HEK293T (cell line): ENCODE results near the gene KCNIP1.

Experiments used
- ELF4 ChIP-seq: fragments of 450-650 bp; IDR thresholded peaks from 2 replicates; pipeline ENCODE4 v1.6.1; 2017; ENCODE audit warnings: antibody characterized with exemption
- FOXK2 ChIP-seq: fragments of 450-650 bp; IDR thresholded peaks from 2 replicates; pipeline ENCODE4 v1.6.1; 2016; ENCODE audit warnings: mild to moderate bottlenecking
- FOXM1 ChIP-seq: fragments of 450-650 bp; IDR thresholded peaks from 2 replicates; pipeline ENCODE4 v1.6.1; 2017; ENCODE audit warnings: mild to moderate bottlenecking, borderline replicate concordance
- HDGF ChIP-seq: fragments of 450-650 bp; IDR thresholded peaks from 2 replicates; pipeline ENCODE4 v1.6.1; 2017; ENCODE audit warnings: antibody characterized with exemption, borderline replicate concordance
- SUZ12 ChIP-seq: fragments of 450-650 bp; IDR thresholded peaks from 2 replicates; pipeline ENCODE4 v1.6.1; 2016; ENCODE audit warnings: mild to moderate bottlenecking

- TF ChIP-seq SUZ12 (no peak), ELF4 (no peak), FOXM1 (no peak), HDGF (no peak), FOXK2 (no peak)
These were observed 21.3 kb upstream of the KCNIP1 start for GRCh38 chr5:170482511-170482910.
